Activated T-cell treated with anti-CD3 and anti-CD28 coated beads, Interleukin-2, amount 50 U/mL, for 72 hours (primary cell): ENCODE results near the gene NKAPL. TPM values are rescaled to one million over a fixed set of nuclear protein-coding genes. Genes with fewer than 3 reads are reported as not detected.
A peak's percentile ranks its signal among the peaks of the same experiment; 100 is the strongest.
"Not testable (repeated sequence)": the region's sequence is repeated elsewhere in the genome, so short reads cannot be mapped to it uniquely, and the experiment has no call there.

ENCODE experiments used
- ATAC-seq, 2 donors: fragments of 150-1000 bp; cut with Tn5 transposase; replicated peaks in 1 of 2; 2 replicates each; pipeline ENCODE4 v1.10.0; 2021; ENCODE audit warnings: moderate library complexity in 2 of 2, mild to moderate bottlenecking in 1 of 2
- DNase-seq, 2 donors: peaks; one replicate each; pipeline ENCODE4 v3.0.0; 2021 to 2022; ENCODE audit warnings: mixed read lengths in 1 of 2
- H3K27ac Mint-ChIP-seq: one replicate; pipeline ENCODE4 v1.8.0; 2022; ENCODE audit warnings: mild to moderate bottlenecking, moderate library complexity, mixed read lengths
- H3K27me3 Mint-ChIP-seq: one replicate; pipeline ENCODE4 v1.8.0; 2022; ENCODE audit warnings: low read depth, mixed read lengths
- H3K36me3 Mint-ChIP-seq, 2 donors: one replicate each; pipeline ENCODE4 v1.8.0; 2022; ENCODE audit warnings: mixed read lengths in 2 of 2, mild to moderate bottlenecking in 1 of 2; ENCODE audit not compliant: insufficient read depth in 2 of 2
- H3K4me1 Mint-ChIP-seq: one replicate; pipeline ENCODE4 v1.8.0; 2022; ENCODE audit warnings: low read depth, mixed read lengths
- H3K4me3 Mint-ChIP-seq, 2 donors: one replicate each; pipeline ENCODE4 v1.8.0; 2022; ENCODE audit warnings: mild to moderate bottlenecking in 2 of 2, mixed read lengths in 2 of 2, moderate library complexity in 2 of 2
- H3K9me3 Mint-ChIP-seq, 2 donors: one replicate each; pipeline ENCODE4 v1.8.0; 2022; ENCODE audit warnings: mixed read lengths in 2 of 2
- total RNA-seq, 2 donors: library from RNA; stranded (reverse); gene quantifications; one replicate each; pipeline ENCODE4 v1.2.3, GENCODE V29; 2022

Gene NKAPL
- total RNA-seq, 2 donors from 2014 or later: 0.14 TPM; not detected in 1

DNA sequence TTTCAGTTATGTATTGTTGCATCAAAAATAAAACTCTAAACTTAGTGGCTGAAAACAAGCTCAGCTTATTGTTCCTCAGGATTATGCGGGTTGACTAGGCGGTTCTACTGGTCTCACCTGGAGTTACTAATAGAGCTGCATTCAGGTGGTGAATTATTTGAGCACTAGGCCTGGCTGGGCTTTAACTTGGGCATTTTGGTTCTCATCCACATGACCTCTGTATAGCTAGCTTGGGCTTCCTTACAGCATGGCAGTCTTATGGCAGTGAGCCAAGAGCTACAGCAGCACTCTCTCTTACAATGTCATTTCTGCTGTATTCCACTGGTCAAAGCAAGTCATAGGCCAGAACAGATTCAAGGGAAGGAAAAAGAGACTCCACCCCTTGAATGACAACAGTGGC lies 23.8 kb downstream of the NKAPL start:
- Mint-ChIP-seq H3K9me3 (peaks cover 1 to 3% of the 10 kb centered on the region in 2 donors), H3K4me3 (peak overlapping the region in 1 of 2 donors; percentile 87), H3K27me3 (peaks cover 12% of the 10 kb centered on the region), H3K4me1 (peaks cover 11% of the 10 kb centered on the region), H3K36me3 (peaks cover 7 to 11% of the 10 kb centered on the region in 2 donors), H3K27ac (no peak overlapping the region)
- DNase-seq: no peak
- ATAC-seq: no peak

- Mint-ChIP-seq H3K9me3 (no peaks in the 10 kb centered on the region), H3K27ac (no peak overlapping the region), H3K4me1 (no peaks in the 10 kb centered on the region), H3K27me3 (no peaks in the 10 kb centered on the region), H3K36me3 (peaks cover 1 to 7% of the 10 kb centered on the region in 2 donors), H3K4me3 (no peak overlapping the region)
- ATAC-seq (no peak), DNase-seq (no peak)
Observed at GRCh38 chr6:28291573-28291972, 32.5 kb downstream of the NKAPL start.

DNA sequence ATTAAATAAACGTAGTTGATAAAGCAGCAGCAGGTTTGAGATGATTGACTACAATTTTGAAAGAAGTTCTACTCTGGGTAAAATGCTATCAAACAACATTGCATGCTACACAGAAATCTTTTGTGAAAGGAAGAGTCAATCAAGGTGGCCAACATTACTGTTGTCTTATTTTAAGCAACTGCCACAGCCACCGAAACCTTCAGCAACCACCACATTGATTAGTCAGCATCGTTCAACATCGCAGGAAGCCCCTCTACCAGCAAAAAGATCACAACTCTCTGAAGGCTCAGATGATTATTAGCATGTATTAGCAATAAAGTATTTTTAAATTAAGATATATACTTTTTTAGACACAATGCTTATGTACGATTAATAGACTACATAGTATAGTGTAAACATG lies 36.2 kb downstream of the NKAPL start:
- DNase-seq (no peak), ATAC-seq (no peak)
- no peak overlapping the region for H3K27ac Mint-ChIP-seq
- H3K4me3 Mint-ChIP-seq: no peak overlapping the region
- no peaks in the 10 kb centered on the region for H3K9me3 Mint-ChIP-seq
- peaks cover 2 to 3% of the 10 kb centered on the region in 2 donors for H3K36me3 Mint-ChIP-seq
- peaks cover 6% of the 10 kb centered on the region for H3K27me3 Mint-ChIP-seq
- H3K4me1 Mint-ChIP-seq: no peaks in the 10 kb centered on the region

- H3K4me3 Mint-ChIP-seq: no peak overlapping the region
Observed at GRCh38 chr6:28296520-28297060, 37.5 kb downstream of the NKAPL start.

DNA sequence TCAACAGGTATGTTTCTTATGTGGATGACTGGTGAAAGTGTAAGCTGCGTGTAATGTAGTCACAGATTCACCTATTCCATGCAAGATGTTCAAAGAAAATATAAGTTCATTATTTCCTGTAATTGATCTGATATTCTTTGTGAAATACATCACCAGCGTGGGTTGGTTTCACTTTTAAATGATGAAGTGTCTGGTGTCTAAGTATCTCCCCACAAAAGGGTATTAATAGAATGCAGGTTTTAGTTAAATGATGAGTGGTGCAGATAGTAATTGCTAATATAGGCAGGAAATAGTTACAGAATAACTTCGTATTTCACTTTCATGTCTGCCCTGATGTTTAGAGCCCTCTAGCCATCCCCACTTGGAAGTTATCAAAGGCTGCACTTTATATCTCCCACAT lies 44.5 kb downstream of the NKAPL start:
- H3K27ac Mint-ChIP-seq: peak overlapping the region; percentile 41
- H3K4me3 Mint-ChIP-seq: peak overlapping the region in 1 of 2 donors; percentile 67
- peaks cover 0 to 5% of the 10 kb centered on the region in 2 donors for H3K9me3 Mint-ChIP-seq
- H3K4me1 Mint-ChIP-seq: peaks cover 18% of the 10 kb centered on the region
- H3K36me3 Mint-ChIP-seq: peaks cover 3% of the 10 kb centered on the region in 2 donors
- ATAC-seq: peak in 1 of 2 donors; percentile 31
- DNase-seq: no peak
- H3K27me3 Mint-ChIP-seq: no peaks in the 10 kb centered on the region

More at GRCh38 chr6:28296520-28297060, 37.5 kb downstream of the NKAPL start:
- DNase-seq (no peak), ATAC-seq (no peak)
- Mint-ChIP-seq H3K27me3 (peaks cover 6% of the 10 kb centered on the region), H3K36me3 (peaks cover 2 to 3% of the 10 kb centered on the region in 2 donors), H3K9me3 (no peaks in the 10 kb centered on the region), H3K4me1 (no peaks in the 10 kb centered on the region), H3K27ac (no peak overlapping the region)

GRCh38 chr6:28306363-28306762 lies 47.3 kb downstream of the NKAPL start:
- H3K9me3 Mint-ChIP-seq, H3K4me3 Mint-ChIP-seq, DNase-seq, H3K36me3 Mint-ChIP-seq, ATAC-seq, H3K27ac Mint-ChIP-seq: not testable (repeated sequence)
- Mint-ChIP-seq H3K27me3 (peaks cover 14% of the 10 kb centered on the region), H3K4me1 (peaks cover 18% of the 10 kb centered on the region)

Other genes with a start within 250 kb of the NKAPL start
- gene ZNF165, start 178.7 kb upstream of the NKAPL start, total RNA-seq: 1 to 10 TPM; 5.1 to 6.1 TPM
- 1 to 10 TPM; 5.1 to 7.9 TPM for gene ZSCAN16, start 134.7 kb upstream of the NKAPL start, total RNA-seq
- 10 to 100 TPM; 29.8 to 32.0 TPM for gene ZKSCAN8, start 117.4 kb upstream of the NKAPL start, total RNA-seq
- 1 to 10 TPM; 7.5 to 9.2 TPM for gene ZSCAN9, start 34.0 kb upstream of the NKAPL start, total RNA-seq
- gene ZKSCAN4, start 7.0 kb upstream of the NKAPL start, total RNA-seq: 1 to 10 TPM; 5.1 to 7.6 TPM
- gene ZSCAN26, start 7.8 kb downstream of the NKAPL start, total RNA-seq: 10 to 100 TPM; 10.1 to 10.7 TPM
- gene PGBD1, start 22.3 kb downstream of the NKAPL start, total RNA-seq: 1 to 10 TPM; 4.7 to 5.9 TPM
- 1 to 10 TPM; 1.5 to 2.1 TPM for gene ZSCAN31, start 76.9 kb downstream of the NKAPL start, total RNA-seq
- gene ZKSCAN3, start 90.7 kb downstream of the NKAPL start, total RNA-seq: 1 to 10 TPM; 3.3 to 5.2 TPM
- gene ZSCAN12, start 140.4 kb downstream of the NKAPL start, total RNA-seq: 1 to 10 TPM; 5.6 to 6.4 TPM
- gene ZSCAN23, start 184.2 kb downstream of the NKAPL start, total RNA-seq: 1 to 10 TPM; 2.5 to 4.3 TPM